GM10266 (cell line): Measurements from ENCODE around the gene APBB2.

Source experiments
- DNase-seq: peaks from one replicate; pipeline ENCODE4 v3.0.0; 2012; ENCODE audit errors: extremely low spot score
- TF ChIP-seq, protein P1 (sequence below): IDR thresholded peaks from 2 replicates; pipeline ENCODE4 v1.5.1; 2012; ENCODE audit warnings: mild to moderate bottlenecking, low read depth; ENCODE audit not compliant: control insufficient read depth, insufficient read depth; ENCODE audit errors: missing control alignments

The APBB2 gene

DNA sequence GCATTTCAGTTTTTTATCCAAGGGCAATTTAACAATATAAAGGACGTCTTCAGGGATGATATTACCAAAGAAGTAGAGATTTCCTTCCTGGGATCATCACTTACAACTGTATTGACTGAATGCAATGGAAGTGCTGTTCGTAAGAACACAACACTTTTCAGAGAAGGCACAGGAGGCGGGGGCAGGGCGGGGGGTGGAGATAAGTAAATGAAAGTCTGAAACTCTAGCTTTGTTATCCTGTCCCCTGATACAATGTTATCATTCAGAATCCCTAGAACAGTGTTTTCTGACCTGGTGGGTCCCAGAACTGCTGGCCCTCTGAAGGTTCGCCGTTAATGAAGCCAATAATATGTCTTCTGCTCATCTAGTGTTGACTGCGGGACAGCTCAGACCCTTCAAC lies 340.0 kb downstream of the APBB2 start:
- DNase-seq, result no peak
- TF ChIP-seq, protein P1, sequence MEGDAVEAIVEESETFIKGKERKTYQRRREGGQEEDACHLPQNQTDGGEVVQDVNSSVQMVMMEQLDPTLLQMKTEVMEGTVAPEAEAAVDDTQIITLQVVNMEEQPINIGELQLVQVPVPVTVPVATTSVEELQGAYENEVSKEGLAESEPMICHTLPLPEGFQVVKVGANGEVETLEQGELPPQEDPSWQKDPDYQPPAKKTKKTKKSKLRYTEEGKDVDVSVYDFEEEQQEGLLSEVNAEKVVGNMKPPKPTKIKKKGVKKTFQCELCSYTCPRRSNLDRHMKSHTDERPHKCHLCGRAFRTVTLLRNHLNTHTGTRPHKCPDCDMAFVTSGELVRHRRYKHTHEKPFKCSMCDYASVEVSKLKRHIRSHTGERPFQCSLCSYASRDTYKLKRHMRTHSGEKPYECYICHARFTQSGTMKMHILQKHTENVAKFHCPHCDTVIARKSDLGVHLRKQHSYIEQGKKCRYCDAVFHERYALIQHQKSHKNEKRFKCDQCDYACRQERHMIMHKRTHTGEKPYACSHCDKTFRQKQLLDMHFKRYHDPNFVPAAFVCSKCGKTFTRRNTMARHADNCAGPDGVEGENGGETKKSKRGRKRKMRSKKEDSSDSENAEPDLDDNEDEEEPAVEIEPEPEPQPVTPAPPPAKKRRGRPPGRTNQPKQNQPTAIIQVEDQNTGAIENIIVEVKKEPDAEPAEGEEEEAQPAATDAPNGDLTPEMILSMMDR, result no peak

DNA sequence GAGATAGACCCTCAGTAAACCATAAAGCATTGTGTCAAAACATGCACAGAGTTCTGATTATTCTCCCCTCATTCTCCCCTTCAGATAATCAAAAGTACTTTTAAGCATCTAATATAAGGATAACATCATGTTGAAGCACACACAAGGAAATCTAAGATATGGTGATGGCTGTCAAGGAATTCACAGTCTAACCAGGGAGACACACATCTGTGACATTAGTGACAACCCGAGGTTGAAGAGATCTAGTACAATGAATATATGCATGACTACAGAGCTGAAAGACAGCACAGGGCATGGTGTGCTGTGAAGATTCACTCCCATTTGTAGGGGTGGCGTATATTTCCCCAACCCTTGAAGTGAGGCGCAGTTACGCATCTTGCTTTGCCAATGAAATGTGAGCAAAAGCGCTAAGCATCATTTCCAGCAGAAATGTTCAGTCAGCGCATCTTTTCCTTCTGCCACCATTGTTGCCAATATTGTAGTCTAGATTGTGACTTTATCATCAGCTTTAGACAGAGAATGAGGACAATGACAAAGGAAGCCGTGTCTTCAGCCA lies 342.6 kb downstream of the APBB2 start:
- TF ChIP-seq, protein P1, result no peak
- no peak for DNase-seq

DNA sequence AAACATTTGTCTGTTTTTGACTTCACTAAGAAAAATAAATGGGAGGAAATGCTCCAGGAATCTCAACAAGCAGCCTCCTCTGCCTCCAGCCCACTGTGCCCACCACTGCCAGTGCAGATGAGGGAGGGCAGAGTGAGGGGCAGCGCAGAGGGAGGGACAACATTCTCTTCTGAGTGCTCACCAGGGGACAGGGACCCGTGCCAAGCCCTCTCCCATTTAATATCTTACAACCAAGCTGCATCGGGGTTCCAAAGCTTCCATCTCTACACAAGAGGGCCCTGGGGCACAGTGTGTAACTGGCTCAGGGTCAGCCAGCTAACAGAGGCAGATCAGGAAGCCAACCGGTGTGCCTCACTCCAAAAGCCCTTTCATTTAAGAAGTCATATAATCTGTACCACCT lies 344.2 kb downstream of the APBB2 start:
- no peak for DNase-seq
- TF ChIP-seq, protein P1, result no peak

DNA sequence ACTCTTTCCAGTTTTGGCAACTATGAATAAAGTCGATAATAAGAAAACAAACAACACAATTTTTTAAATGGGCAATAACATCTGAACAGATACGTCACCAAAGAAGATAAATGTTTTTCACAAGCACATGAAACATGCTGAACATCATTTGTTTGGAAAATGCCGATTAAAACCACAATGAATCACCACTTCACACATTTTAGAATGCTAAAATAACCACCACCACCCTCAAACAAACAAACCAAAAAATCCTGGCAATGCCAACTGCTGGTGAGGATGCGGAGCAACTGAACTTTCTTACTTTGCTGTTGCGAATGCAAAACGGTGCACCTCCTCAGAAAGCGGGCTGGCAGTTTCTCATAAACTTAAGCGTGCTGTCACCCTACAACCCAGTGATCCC lies 348.6 kb downstream of the APBB2 start:
- DNase-seq, result no peak
- TF ChIP-seq, protein P1, result no peak

DNA sequence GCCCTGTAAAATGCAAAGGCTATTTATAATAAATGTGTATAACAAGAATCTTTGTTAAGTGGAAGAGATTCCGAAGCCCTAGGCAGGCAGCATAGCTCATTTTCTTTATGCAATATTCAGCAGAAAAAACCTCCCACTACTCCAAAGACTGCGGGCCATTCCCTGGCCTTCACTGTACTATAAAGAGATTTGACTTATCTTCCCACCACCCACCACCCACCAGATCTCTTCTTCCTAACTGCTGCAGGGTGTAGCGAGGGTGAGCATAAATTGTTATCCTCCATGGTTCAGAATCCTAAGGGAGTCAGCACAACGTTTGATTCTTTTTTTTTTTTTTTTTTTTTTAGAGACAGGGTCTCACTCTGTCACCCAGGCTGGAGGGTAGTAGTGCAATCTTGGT lies 349.8 kb downstream of the APBB2 start:
- DNase-seq, result no peak
- TF ChIP-seq, protein P1, result no peak

DNA sequence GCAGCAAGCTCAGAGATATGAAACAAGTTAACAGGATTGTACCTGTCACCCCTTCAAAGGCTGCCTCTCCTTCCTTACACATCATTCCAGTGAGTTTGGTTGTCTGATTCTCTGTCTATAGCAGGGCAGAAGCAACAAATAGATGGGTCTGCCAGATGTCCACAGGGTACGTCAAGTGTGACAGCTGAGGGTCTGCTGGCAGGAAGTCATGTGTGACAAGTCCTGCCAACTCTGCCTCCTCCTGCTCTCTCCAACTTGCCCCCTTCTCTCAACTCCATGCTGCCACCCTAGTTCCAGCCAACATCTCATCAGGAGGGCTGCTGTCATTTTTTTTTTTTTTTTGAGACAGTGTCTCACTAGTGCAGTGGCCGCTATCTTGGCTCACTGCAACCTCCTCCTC lies 355.4 kb downstream of the APBB2 start:
- TF ChIP-seq, protein P1, result no peak
- DNase-seq, result no peak

DNA sequence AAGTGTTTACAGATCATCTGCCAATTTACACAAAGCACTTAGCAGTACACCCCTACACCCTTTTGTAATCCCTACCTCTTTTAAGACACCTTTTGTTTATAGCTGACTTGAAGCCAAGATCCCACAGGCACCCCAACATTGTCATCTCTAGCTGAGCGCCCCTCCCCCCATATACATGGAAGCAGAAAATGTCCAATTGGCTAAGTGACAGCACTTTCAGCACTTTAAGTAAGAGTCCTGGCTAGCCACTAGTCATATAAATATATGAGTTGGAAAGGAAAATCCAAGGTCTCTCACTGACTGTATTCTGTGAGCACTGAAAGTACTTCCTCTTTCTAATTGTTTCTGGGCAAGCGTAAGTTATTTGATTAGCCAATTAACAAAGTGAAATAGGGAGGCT lies 356.4 kb downstream of the APBB2 start:
- DNase-seq, result no peak

More for the DNA sequence above, 356.4 kb downstream of the APBB2 start:
- TF ChIP-seq, protein P1, result no peak
